AG10803 (cell line): ENCODE data around the gene RNF175.

ENCODE experiments used
- DNase-seq: peaks from one replicate; pipeline ENCODE4 v3.0.0; 2010; ENCODE audit warnings: low read depth
- H3K4me3 ChIP-seq: 2 replicates; pipeline ENCODE4 v1.5.1; 2011; ENCODE audit warnings: mild to moderate bottlenecking, low read length, control low read depth
- TF ChIP-seq, protein P1 (sequence below): conservative IDR thresholded peaks from 2 replicates; pipeline ENCODE4 v1.5.1; 2011; ENCODE audit warnings: mild to moderate bottlenecking, low read length, control low read depth, inconsistent platforms

RNF175 gene

DNA sequence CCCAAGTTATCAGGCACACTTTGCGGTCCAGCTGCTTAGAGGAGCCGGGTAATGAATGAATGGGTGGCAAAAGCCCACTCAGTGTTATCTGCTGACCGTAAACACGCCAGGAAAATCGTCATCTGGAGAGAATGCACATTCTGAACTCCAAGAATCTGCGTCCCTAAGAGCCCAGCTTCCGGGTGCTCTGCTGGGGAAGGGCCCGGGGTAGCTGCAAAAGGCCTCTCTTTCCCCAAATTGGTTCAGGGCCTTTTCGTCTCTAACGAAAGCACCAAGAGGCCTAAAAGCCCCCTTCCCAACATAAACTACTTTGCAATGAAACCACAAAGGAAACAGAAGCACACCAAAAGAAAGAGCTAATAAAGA is 30.7 kb upstream of the RNF175 start:
- TF ChIP-seq, protein P1, sequence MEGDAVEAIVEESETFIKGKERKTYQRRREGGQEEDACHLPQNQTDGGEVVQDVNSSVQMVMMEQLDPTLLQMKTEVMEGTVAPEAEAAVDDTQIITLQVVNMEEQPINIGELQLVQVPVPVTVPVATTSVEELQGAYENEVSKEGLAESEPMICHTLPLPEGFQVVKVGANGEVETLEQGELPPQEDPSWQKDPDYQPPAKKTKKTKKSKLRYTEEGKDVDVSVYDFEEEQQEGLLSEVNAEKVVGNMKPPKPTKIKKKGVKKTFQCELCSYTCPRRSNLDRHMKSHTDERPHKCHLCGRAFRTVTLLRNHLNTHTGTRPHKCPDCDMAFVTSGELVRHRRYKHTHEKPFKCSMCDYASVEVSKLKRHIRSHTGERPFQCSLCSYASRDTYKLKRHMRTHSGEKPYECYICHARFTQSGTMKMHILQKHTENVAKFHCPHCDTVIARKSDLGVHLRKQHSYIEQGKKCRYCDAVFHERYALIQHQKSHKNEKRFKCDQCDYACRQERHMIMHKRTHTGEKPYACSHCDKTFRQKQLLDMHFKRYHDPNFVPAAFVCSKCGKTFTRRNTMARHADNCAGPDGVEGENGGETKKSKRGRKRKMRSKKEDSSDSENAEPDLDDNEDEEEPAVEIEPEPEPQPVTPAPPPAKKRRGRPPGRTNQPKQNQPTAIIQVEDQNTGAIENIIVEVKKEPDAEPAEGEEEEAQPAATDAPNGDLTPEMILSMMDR: no peak
- H3K4me3 ChIP-seq: no peak overlapping the region
- no peak for DNase-seq

DNA sequence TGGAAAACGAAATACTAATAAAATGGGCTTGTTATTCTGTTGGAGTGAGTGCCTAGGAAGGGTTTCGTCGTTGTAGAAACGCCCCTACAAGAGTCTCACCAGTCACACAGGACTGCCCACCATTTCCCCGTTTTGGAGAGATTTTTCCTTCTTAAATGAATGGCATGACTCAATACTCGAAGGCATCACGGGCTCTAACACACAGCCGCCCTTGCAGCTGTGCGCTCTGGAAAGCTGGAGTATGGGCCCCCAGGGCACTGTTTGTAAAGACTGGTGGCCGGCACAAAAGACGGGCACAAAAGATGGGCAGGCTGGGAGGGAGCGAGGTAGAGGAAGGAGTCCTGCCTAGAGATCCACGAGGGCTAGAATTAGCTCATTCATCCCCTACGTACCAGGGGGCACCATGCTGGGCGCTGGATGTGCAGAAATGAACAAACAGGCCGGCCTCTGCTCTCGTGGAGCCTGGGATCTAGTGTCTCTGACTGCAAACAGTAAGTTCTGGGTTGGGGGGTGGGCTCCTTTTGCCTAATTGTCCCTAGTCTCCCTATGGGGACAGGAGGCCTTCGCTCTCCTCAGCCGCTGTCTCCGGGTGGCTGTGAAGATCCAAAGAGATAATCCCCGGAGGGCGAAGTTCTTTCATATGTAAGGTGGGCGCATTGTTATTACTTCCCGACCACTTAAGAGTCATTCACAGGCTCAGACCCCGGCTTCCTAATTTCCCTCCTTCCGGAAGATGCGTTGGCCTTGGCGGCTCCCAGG is 30.1 kb upstream of the RNF175 start:
- peak; percentile 23 for DNase-seq
- TF ChIP-seq, protein P1: no peak
- no peak overlapping the region for H3K4me3 ChIP-seq

DNA sequence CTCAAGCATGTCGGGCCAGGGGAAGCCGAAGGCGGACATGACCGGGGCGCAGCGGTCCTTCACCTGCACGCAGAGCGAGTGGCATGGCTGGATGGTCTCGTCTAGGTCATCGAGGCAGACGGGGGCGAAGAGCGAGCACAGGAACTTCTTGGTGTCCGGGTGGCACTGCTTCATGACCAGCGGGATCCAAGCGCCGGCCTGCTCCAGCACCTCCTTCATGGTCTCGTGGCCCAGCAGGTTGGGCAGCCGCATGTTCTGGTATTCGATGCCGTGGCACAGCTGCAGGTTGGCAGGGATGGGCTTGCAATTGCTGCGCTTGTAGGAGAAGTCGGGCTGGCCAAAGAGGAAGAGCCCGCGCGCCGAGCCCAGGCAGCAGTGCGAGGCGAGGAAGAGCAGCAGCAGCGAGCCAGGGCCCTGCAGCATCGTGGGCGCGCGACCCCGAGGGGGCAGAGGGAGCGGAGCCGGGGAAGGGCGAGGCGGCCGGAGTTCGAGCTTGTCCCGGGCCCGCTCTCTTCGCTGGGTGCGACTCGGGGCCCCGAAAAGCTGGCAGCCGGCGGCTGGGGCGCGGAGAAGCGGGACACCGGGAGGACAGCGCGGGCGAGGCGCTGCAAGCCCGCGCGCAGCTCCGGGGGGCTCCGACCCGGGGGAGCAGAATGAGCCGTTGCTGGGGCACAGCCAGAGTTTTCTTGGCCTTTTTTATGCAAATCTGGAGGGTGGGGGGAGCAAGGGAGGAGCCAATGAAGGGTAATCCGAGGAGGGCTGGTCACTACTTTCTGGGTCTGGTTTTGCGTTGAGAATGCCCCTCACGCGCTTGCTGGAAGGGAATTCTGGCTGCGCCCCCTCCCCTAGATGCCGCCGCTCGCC is 28.8 kb upstream of the RNF175 start, which contains the start of gene SFRP2:
Gene SFRP2 (minus strand): TSS at position 671 of the 864 bp plus-strand sequence. CDS start 248 bp downstream, at position 423.
- no peak for DNase-seq
- peak within 1 kb of the TSS; percentile 35 for H3K4me3 ChIP-seq
- TF ChIP-seq, protein P1: no peak

DNA sequence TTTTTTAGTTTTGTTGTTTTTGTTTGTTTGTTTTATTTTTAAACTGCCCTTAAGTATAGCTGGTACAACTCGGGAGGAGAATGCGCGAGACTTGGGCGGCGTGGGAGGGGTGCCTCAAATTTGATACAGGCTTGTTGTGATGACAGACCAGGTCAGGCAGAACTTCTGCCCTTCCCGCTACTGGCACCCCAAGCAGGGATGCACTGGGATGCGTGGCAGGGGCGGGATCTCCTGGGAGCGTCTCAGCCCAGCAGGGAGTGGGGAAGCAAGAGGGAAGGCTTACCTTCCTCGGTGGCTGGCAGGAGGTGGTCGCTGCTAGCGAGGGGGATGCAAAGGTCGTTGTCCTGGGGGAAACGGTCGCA is 28.2 kb upstream of the RNF175 start:
- TF ChIP-seq, protein P1: no peak
- peak overlapping the region; percentile 35 for H3K4me3 ChIP-seq
- no peak for DNase-seq

DNA sequence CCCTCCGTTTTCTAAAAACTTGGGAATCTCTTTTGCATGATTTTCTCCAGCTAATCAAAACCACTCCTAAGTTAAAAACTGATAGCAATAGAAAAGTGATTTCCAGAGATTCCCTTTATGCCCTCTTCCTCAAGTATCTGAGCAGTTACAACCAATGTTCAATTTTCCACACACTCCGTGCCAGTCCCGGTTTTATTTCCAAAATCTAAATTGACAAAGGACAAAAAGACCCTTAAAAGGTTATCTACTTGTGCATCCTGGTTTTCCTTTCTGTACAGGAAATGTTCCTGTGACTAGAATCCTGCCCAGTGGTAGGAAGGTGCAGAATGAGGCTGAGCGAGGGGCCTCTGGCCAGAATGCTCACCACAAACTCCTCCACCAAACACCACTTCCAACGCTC is 27.8 kb upstream of the RNF175 start:
- DNase-seq: no peak
- TF ChIP-seq, protein P1: no peak
- peak overlapping the region; percentile 17; the same call in 1 of the 2 replicates for H3K4me3 ChIP-seq

DNA sequence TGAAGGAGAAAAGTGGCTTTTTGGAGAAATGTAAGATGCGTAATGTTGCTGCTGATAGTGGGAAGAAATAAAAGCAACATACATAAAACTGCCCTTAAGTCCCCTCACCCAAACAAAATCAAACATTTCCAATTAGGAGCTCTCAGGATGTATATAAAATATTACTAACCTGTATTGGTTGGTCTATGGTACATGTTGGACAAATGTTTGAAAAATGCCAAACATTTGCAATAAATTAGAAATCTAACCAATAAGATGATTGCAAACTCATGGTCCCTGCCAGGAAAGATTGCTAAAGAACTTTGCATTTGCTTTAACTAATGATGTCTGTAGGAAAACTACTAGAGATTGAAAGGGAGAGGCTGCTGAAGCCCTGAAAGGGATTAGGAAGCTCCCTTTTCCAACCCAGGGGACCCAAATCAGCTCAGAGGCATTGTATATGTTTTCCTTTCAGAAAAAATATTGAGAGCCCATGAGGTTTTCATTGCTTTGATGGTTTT is 27.3 kb upstream of the RNF175 start:
- H3K4me3 ChIP-seq: no peak overlapping the region
- TF ChIP-seq, protein P1: no peak

More for the DNA sequence above, 27.3 kb upstream of the RNF175 start:
- no peak for DNase-seq
